NCI-H460 (cell line): ENCODE data around the gene SPATA46. TPM values are rescaled to one million over a fixed set of nuclear protein-coding genes. Genes with fewer than 3 reads are reported as not detected.

ENCODE experiments used
- DNase-seq: peaks from one replicate; pipeline ENCODE4 v3.0.0-alpha.2; 2016; ENCODE audit warnings: low read depth; ENCODE audit errors: extremely low read depth
- total RNA-seq: library from RNA; depleted of rRNA; stranded (reverse); fragments of >200 nt; shearing (Covaris generic); gene quantifications from 2 replicates; pipeline ENCODE4 v1.2.3, GENCODE V29; 2014

Gene SPATA46
- total RNA-seq, 1 experiment from 2014 or later, result not detected

DNA sequence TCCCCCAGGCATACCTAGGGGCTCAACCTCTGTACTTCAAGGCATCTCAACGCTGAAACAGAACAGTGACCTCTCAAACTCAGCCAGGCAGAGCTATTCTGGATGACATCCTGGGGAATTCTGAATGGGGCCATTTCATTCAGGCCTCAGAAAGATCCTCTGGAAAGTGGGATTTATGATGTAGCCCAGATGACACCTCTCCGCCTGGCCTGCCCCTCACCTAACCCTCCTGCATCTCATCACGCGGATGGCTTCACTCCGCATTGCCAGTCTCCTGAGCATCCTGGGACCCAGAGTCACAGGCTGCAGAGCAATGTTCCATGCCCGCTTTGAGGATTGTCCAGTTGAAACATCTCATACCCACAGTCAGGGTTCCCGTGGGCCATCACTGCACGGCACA, 1.2 kb downstream of the SPATA46 start:
- no peak for DNase-seq

DNA sequence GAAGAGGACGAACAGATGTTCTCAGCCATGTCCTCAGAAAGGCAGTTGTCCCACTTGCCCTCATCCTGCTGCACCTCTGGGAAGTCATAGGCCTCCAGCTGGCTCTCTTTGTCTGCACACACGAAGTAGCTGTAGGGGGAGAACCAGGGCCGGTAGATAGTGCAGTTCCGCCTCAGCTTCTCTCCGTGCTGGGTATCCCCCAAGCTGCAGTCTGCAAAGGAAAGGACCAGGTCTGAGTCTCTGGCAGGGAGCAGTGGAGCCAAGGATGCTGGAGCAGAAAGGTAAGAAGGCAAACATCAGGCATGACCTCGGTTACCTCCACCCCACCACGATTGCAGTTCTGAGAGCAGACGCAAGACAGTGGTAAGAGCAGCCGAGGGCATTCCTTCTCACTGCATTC, 2.2 kb downstream of the SPATA46 start:
- no peak for DNase-seq

DNA sequence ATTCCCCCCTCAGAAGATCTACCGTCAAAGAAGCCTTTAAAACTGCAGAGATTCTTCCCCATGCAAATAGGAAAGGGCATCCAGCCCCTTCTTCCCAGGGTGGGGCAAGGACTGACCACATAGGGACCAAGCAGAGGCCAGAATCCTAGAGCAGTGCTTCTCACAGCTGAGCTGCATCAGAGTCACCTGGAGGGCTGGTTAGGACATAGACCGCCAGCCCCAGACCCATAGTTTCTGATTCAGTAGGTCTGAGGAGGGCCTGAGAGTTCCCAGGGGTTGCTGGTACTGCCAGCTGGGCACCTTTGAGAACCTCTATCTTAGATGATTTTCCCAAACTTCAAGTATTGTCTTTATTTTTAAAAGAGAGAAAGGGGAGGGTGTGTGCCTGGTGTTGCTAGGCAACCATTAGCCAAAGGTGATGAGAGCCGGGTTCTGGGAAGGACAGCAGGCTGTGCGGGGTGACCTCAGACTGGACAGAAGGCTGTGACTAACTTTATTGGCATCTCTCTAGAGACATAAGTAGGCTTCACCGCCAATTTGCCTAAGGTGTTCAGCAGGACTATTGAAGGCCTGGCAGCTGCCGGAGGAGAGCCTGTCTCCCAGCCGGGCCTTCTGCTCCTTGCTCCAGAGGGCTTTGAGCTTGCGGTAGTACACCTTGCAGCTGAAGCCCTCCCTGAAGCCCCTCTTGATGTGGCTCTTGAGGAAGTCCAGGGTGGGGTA, 3.0 kb downstream of the SPATA46 start:
- DNase-seq, result no peak

DNA sequence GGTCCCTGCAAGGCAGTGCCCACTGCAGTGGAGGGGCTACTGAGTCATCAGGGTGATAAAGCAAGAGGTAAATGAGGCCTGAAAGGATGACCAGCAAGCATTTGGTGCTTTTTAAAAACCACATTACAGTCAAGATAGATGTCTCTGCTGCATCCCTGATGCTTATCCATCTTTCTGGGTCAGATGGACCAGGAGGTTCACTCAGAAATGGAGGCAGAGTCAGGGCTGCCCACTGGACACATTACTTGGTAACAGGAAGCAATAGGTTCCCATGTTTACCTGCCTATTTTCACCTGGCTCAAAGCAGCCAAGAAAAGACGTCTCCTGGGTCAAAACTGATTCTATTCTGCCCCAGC, 3.6 kb downstream of the SPATA46 start:
- no peak for DNase-seq

DNA sequence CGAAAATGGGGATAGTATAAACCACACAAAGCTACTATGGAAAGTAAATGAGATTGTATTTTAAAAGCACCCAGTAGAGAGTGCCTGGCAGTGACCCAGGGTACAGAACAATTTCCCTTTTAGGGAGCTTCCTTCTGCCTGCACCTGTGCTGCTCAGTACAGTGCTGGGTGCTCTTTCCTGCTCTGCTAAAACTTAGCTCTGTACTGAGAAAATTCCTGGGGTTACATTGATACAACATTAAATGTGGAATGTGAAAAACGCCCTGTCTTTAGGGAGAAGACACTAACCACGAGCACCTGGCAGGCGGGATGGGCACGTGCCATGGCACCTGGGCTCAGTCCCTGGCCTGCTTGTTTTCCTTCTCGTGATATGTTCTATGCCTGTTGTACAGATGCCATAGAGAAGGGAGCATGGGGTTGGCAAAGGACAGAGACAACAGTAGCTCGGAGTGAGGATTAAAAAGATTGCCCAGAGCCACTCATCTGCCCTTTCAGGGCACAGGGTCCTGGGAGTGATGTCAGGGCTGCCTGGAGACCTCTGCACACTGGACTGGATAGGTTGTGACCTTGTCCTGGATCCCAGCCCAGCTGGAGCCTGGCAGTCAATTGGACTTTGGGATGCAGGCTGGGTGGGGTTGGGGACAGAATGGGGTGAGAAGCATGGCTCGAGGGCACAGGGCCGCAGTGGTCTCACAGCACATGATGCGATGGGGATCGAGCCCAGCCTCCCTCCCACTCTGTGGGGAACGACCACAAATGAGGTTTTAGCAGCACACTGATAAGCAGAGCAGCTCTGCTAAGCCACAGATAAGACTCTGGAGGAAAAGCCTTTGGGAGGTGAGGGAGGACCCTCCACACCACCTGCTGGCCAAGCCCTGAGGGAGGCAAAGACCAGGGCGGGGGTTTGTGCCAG, 4.2 kb downstream of the SPATA46 start:
- no peak for DNase-seq

DNA sequence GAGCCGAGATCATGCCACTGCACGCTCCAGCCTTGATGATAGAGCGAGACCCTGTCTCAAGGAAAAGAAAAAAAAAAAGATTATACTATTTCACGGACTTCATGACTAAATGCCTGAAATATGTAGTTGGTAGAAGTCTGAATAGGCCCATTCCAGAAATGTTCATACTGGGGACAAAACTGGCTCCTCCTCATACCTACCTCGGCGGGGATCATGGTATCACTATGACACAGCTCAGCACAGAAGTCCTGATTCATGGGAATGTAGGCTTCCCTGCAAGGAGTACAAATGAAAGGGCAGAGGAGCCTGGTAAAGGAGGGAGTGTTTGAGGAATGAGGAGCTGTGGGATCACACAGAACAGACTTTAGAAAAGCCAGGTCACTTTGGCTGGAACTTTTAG, 5.0 kb downstream of the SPATA46 start:
- no peak for DNase-seq

DNA sequence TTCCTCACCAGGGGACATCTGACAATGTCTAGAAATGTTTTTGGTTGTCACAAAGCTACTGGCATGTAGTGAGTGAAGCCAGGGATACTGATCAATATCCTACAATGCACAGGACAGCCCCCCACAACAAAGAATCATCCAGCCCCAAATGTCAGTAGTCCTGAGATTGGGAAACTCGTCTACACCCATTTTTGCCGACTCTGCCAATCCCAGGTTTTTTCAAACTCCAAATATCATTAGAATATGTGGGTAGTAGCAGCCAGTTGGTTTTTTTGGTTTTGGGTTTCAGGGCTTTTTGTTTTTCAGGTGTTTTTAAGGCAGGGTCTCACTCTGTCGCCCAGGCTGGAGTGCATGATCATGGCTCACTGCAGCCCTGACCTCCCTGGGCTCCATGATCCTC, 5.9 kb downstream of the SPATA46 start:
- no peak for DNase-seq

DNA sequence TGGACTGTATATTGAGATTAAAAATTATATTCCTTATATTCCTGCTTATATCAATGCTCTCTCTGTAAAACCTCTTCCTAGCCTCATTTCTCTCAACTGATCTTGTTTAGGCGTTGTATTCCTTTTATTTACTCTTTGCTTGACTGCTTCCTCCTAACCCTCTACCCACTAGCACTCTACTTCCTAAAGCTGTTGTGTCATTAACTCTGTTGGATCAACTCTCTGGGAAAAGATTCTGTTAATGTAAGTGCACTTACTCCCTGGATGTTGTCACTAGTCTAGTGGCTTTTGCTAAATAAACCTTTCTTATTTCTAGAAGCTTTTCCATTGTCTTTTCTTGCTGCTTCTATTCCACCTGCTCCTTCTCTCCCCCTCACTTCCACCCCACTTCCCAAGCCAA, 6.5 kb downstream of the SPATA46 start:
- DNase-seq, result no peak

DNA sequence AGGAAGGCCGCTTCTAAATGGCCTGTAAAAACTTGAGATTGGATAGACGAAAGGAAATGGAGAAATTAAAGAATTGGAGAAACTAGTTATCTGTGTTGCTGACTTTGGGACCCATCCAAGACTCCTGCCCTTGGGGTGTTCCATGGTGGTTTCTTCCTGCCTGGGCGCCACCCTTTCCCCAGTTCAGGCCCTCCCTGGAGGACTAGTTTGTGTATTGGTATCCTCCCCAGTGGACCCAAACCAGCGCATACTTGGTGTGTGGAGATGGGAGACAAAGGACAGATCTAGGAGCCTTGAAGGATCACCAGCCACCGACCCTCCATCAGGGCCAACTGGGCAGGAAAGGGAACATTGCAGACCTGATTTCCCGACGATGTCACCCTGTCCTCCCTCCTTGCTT, 7.1 kb downstream of the SPATA46 start:
- no peak for DNase-seq

DNA sequence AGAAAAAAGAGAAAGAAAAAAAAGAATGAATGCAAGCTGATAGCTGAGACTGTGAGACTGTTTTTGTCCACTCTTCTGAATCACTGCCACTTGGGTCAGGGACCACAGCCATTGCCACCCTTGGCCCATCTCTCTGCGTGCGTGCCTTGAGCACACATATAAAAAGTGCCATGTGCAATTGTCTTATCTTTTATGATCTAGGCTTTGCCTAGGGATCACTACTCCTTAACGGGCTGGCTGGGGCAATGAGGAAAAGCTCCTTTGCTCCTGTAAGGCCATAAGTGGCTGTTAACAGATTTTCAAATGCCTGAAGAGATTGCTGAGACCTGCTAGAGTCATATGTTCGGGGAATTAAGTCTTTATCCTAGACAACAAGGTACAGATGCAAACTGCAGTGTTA, 8.2 kb downstream of the SPATA46 start:
- DNase-seq, result no peak

DNA sequence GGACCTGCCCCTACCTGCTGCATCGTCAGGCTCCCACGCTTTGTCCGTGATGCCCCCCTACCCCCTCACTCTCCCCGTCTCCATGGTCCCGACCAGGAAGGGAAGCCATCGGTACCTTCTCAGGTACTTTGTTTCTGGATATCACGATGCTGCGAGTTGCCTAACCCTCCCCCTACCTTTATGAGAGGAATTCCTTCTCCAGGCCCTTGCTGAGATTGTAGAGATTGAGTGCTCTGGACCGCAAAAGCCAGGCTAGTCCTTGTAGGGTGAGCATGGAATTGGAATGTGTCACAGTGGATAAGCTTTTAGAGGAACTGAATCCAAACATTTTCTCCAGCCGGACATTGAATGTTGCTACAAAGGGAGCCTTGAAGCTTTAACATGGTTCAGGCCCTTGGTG, 8.9 kb downstream of the SPATA46 start:
- DNase-seq, result no peak

DNA sequence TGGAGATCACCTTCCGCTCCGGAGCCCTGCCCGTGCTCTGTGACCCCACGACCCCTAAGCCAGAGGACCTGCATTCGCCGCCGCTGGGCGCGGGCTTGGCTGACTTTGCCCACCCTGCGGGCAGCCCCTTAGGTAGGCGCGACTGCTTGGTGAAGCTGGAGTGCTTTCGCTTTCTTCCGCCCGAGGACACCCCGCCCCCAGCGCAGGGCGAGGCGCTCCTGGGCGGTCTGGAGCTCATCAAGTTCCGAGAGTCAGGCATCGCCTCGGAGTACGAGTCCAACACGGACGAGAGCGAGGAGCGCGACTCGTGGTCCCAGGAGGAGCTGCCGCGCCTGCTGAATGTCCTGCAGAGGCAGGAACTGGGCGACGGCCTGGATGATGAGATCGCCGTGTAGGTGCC, 9.6 kb downstream of the SPATA46 start:
- DNase-seq, result no peak

DNA sequence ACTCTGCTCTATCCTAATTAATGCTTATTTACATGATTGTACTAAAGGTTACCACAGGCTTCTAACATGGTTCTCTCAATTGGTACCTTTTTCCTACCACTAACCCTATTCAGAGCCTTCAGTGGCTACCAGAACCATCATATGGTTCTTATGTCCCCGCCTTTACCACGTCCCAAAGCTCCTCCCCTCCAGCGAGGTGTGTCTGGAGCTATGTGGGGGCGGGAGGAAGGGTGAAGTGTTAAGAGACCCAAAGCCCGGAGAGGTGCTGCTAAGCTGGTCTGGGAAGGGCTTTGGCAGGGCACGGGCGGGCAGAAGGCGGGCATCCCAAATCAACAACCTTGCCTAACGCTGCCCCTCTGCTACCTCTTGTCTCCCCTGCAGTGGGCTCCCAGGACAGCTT, 10.0 kb downstream of the SPATA46 start:
- no peak for DNase-seq

DNA sequence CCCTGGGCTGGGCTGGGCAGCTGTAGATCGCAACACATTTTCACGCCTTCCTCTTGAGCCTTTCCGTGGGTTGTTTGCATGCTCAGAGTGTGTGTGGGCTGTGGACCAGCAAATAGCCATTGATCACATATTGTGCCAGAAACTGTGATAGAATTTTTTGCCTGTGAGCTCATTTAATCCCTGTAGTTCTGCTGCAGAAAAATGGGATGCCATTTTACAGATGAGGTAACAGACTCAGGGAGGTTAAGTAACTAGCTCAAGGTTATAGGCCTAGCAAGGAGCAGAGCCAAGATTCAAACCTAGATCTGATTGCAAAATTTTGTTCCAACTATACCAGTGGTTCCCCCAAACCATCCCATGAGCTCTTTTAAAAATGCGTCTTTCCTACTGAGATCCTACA, 10.5 kb downstream of the SPATA46 start:
- DNase-seq, result no peak

DNA sequence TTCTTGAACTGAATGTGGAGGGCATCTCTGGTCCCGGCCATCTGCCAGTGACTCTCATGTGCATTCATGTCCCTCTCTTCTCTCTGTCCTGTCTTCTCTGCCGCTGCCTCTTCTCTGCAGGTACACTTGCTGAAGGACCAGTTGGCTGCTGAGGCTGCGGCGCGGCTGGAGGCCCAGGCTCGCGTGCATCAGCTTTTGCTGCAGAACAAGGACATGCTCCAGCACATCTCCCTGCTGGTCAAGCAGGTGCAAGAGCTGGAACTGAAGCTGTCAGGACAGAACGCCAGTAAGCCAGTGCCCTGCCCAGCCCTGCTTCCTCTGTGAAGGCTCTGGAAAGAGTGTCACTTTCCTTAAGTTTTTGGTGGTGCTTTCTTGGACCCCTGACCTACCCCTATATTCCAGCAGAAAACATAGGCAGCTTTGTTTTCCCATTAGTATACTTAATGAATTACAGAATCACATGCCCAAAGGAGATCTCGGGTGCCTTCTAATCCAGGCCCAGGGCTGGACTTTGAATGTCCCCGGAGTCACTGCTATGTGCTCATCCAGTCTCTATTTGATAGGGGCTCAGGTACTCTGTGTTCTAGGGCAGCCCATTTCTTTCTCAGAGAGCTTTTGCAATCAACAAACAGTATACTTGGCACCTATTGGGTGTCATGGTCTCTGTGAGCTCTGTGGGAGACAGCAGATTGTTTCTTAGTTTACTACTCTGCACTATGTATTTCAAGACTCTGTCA, 11.2 kb downstream of the SPATA46 start:
- no peak for DNase-seq

DNA sequence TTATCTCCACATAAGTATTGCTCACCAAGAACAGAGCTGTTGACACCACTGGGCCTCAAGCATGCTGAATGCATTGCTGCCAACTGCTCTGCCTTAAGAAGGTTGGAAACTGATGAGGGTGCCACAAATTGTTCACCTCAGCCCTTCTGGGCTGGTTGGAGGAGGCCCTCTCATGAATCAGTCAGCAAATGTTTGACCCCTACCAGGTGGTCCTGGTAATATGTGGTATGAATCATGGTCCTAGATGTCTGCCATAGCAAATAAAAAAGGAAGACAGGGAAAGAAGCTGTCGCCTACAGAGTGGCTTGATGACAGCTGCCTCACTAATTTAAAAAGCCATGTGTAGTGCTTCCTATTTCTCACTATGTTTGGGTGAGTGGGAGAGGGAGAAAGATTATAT, 12.2 kb downstream of the SPATA46 start:
- DNase-seq, result no peak

DNA sequence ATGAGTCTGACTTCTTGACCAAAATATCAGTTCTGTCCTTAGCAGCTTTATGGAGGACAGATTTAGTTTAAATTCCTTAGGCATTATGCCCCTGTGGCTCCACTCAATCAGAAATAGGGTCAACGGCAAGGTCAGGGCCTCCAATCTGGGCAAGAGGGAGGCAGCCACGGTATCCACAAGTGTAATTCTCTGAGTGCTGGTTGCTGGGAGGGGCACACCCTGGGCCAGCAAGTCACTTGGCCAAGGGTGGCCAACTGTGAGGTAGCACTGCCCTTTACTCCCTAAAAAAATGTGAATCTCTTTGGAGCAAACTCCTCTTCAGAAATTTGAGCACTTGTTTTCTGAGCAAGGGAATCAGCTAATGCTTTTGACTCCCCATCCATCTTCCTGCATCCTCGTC, 12.8 kb downstream of the SPATA46 start:
- DNase-seq, result no peak

DNA sequence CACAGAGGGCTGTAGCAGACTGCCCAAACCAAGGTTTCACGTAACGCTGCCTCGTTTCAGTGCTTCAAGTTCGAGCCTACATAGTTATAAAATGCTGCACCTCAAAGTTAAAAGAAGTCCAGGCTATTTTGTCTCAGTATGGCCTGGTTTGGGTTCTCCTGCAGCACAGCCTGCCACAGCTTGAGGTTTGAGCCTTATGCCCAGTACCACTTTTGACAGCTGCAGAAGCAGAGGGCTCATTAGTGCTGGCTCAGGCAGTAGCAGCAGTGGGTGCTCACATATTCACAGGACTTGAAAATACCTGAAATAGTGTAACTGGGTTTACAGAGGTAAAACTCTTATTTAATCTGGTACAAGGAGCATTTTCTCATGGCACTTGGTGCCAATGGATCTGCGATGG, 15.3 kb downstream of the SPATA46 start:
- DNase-seq, result no peak

DNA sequence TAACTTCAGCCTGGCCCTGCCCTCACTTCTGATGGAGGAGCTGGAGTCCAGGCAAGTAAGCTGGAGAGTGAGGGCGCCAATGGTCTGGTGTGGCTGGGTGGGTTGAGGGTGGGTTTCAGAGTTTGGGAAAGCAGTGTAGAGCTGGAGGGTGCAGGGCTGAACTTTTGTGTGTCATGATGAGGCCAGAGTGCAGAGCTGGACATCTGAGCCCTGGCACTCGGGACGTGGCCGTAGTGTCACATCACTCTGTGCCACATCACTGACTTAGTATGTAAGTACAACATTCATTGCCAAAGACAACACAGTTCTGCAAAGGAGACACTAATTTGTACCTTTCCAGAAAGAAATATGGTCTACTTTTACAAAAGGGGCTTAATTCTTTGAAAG, 15.8 kb downstream of the SPATA46 start:
- no peak for DNase-seq

DNA sequence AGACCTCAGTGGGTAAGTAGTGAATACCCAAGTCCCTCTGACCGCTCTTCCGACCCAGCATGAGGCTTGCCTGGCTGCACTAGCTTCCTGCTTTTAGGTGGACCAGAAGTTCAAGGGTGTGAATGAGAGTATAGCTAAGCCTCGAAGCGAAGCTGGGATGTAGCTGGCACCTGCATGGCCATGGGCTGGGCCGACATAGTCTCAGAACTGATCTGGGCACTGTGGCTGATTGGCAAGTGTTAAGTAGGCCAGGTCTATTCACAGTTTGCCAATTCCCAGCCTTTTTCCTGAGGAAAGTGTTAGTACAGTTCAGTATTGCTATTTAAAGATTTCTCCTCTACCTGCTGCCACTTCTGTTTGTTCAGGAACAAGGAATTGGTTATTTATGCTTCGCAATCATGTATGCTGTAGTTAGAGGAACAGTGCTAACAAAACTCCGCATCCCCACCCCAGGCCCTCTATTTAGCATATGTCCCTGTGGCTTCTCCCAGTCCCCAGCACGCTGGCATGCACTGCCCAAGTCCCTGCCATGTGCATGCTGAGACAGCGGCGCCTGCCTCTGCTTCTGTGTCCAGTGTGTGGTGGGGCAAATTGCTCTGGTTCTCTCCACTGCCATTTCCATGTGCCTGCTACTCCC, 16.3 kb downstream of the SPATA46 start:
- no peak for DNase-seq
